ENCODE data around the gene HBQ1.
"Not testable (repeated sequence)": the region's sequence is repeated elsewhere in the genome, so short reads cannot be mapped to it uniquely, and the experiment has no call there.

Gene HBQ1

GRCh38 chr16:167122-167690, 13.1 kb upstream of the HBQ1 start:
- peaks cover 34 to 54% (median 48%) of the 10 kb centered on the region in 5 donors for H3K27me3 ChIP-seq (ENCODE audit: control insufficient read depth in 5 of 5, insufficient read depth in 4 of 5, low read length in 5 of 5)

GRCh38 chr16:168424-168823, 11.8 kb upstream of the HBQ1 start:
- Histone ChIP-seq H3K36me3 (ENCODE audit: control insufficient read depth in 5 of 5, insufficient read depth in 5 of 5, low read length in 5 of 5) (no peaks in the 10 kb centered on the region), H3K27ac (ENCODE audit: low read depth, low read length) (no peak overlapping the region), H3K27me3 (ENCODE audit: control insufficient read depth in 5 of 5, insufficient read depth in 4 of 5, low read length in 5 of 5) (peaks cover 34 to 51% (median 45%) of the 10 kb centered on the region in 5 donors), H3K9ac (ENCODE audit: low read length in 5 of 5) (no peak overlapping the region), H3K4me3 (ENCODE audit: low read depth in 1 of 5, low read length in 5 of 5) (no peak overlapping the region), H3K4me1 (ENCODE audit: control insufficient read depth in 5 of 5, insufficient read depth in 5 of 5, low read length in 5 of 5) (peaks cover 0 to 18% (median 16%) of the 10 kb centered on the region in 5 donors), H3K9me3 (ENCODE audit: control insufficient read depth in 5 of 5, low read length in 5 of 5) (no peaks in the 10 kb centered on the region)

More at GRCh38 chr16:167122-167690, 13.1 kb upstream of the HBQ1 start:
- Histone ChIP-seq H3K27ac (ENCODE audit: low read depth, low read length) (no peak overlapping the region), H3K36me3 (ENCODE audit: control insufficient read depth in 5 of 5, insufficient read depth in 5 of 5, low read length in 5 of 5) (no peaks in the 10 kb centered on the region), H3K9ac (ENCODE audit: low read length in 5 of 5) (no peak overlapping the region), H3K9me3 (ENCODE audit: control insufficient read depth in 5 of 5, low read length in 5 of 5) (no peaks in the 10 kb centered on the region), H3K4me3 (ENCODE audit: low read depth in 1 of 5, low read length in 5 of 5) (no peak overlapping the region), H3K4me1 (ENCODE audit: control insufficient read depth in 5 of 5, insufficient read depth in 5 of 5, low read length in 5 of 5) (peaks cover 0 to 18% (median 16%) of the 10 kb centered on the region in 5 donors)

GRCh38 chr16:169014-169413, 11.2 kb upstream of the HBQ1 start:
- Histone ChIP-seq H3K9ac (ENCODE audit: low read length in 5 of 5) (no peak overlapping the region), H3K4me1 (ENCODE audit: control insufficient read depth in 5 of 5, insufficient read depth in 5 of 5, low read length in 5 of 5) (peaks cover 0 to 18% (median 16%) of the 10 kb centered on the region in 5 donors), H3K27ac (ENCODE audit: low read depth, low read length) (no peak overlapping the region), H3K36me3 (ENCODE audit: control insufficient read depth in 5 of 5, insufficient read depth in 5 of 5, low read length in 5 of 5) (no peaks in the 10 kb centered on the region), H3K27me3 (ENCODE audit: control insufficient read depth in 5 of 5, insufficient read depth in 4 of 5, low read length in 5 of 5) (peaks cover 34 to 49% (median 45%) of the 10 kb centered on the region in 5 donors), H3K4me3 (ENCODE audit: low read depth in 1 of 5, low read length in 5 of 5) (no peak overlapping the region), H3K9me3 (ENCODE audit: control insufficient read depth in 5 of 5, low read length in 5 of 5) (no peaks in the 10 kb centered on the region)

GRCh38 chr16:170088-170507, 10.2 kb upstream of the HBQ1 start:
- H3K36me3 ChIP-seq (ENCODE audit: control insufficient read depth in 5 of 5, insufficient read depth in 5 of 5, low read length in 5 of 5): not testable (repeated sequence)
- H3K27me3 ChIP-seq (ENCODE audit: control insufficient read depth in 5 of 5, insufficient read depth in 4 of 5, low read length in 5 of 5): peaks cover 35 to 52% (median 47%) of the 10 kb centered on the region in 5 donors

GRCh38 chr16:170788-171187, 9.5 kb upstream of the HBQ1 start:
- no peaks in the 10 kb centered on the region for H3K36me3 ChIP-seq (ENCODE audit: control insufficient read depth in 5 of 5, insufficient read depth in 5 of 5, low read length in 5 of 5)
- peaks cover 33 to 50% (median 46%) of the 10 kb centered on the region in 5 donors for H3K27me3 ChIP-seq (ENCODE audit: control insufficient read depth in 5 of 5, insufficient read depth in 4 of 5, low read length in 5 of 5)
- peaks cover 0 to 9% (median 6%) of the 10 kb centered on the region in 5 donors for H3K4me1 ChIP-seq (ENCODE audit: control insufficient read depth in 5 of 5, insufficient read depth in 5 of 5, low read length in 5 of 5)
- no peak overlapping the region for H3K4me3 ChIP-seq (ENCODE audit: low read depth in 1 of 5, low read length in 5 of 5)
- H3K9me3 ChIP-seq (ENCODE audit: control insufficient read depth in 5 of 5, low read length in 5 of 5): no peaks in the 10 kb centered on the region
- no peak overlapping the region for H3K9ac ChIP-seq (ENCODE audit: low read length in 5 of 5)
- H3K27ac ChIP-seq (ENCODE audit: low read depth, low read length): no peak overlapping the region

More at GRCh38 chr16:170088-170507, 10.2 kb upstream of the HBQ1 start:
- H3K27ac ChIP-seq (ENCODE audit: low read depth, low read length); H3K9ac ChIP-seq (ENCODE audit: low read length in 5 of 5); H3K4me3 ChIP-seq (ENCODE audit: low read depth in 1 of 5, low read length in 5 of 5); H3K9me3 ChIP-seq (ENCODE audit: control insufficient read depth in 5 of 5, low read length in 5 of 5): not testable (repeated sequence)
- peaks cover 0 to 16% (median 13%) of the 10 kb centered on the region in 5 donors for H3K4me1 ChIP-seq (ENCODE audit: control insufficient read depth in 5 of 5, insufficient read depth in 5 of 5, low read length in 5 of 5)

GRCh38 chr16:172374-172941, 7.8 kb upstream of the HBQ1 start, which contains the start of gene HBA2:
Gene HBA2 (plus strand): TSS chr16:172876. CDS start chr16:172913, 37 bp downstream.
- H3K27ac ChIP-seq (ENCODE audit: low read depth, low read length); H3K9me3 ChIP-seq (ENCODE audit: control insufficient read depth in 5 of 5, low read length in 5 of 5); H3K36me3 ChIP-seq (ENCODE audit: control insufficient read depth in 5 of 5, insufficient read depth in 5 of 5, low read length in 5 of 5); H3K4me1 ChIP-seq (ENCODE audit: control insufficient read depth in 5 of 5, insufficient read depth in 5 of 5, low read length in 5 of 5); H3K9ac ChIP-seq (ENCODE audit: low read length in 5 of 5); H3K4me3 ChIP-seq (ENCODE audit: low read depth in 1 of 5, low read length in 5 of 5): not testable (repeated sequence)
- peaks cover 19 to 35% (median 33%) of the 10 kb centered on the region in 5 donors for H3K27me3 ChIP-seq (ENCODE audit: control insufficient read depth in 5 of 5, insufficient read depth in 4 of 5, low read length in 5 of 5)

GRCh38 chr16:173211-173854, 6.9 kb upstream of the HBQ1 start:
- not testable (repeated sequence) for H3K36me3 ChIP-seq (ENCODE audit: control insufficient read depth in 5 of 5, insufficient read depth in 5 of 5, low read length in 5 of 5); H3K9me3 ChIP-seq (ENCODE audit: control insufficient read depth in 5 of 5, low read length in 5 of 5); H3K27ac ChIP-seq (ENCODE audit: low read depth, low read length); H3K4me3 ChIP-seq (ENCODE audit: low read depth in 1 of 5, low read length in 5 of 5); H3K4me1 ChIP-seq (ENCODE audit: control insufficient read depth in 5 of 5, insufficient read depth in 5 of 5, low read length in 5 of 5); H3K9ac ChIP-seq (ENCODE audit: low read length in 5 of 5)
- H3K27me3 ChIP-seq (ENCODE audit: control insufficient read depth in 5 of 5, insufficient read depth in 4 of 5, low read length in 5 of 5): peaks cover 23 to 36% (median 33%) of the 10 kb centered on the region in 5 donors

DNA sequence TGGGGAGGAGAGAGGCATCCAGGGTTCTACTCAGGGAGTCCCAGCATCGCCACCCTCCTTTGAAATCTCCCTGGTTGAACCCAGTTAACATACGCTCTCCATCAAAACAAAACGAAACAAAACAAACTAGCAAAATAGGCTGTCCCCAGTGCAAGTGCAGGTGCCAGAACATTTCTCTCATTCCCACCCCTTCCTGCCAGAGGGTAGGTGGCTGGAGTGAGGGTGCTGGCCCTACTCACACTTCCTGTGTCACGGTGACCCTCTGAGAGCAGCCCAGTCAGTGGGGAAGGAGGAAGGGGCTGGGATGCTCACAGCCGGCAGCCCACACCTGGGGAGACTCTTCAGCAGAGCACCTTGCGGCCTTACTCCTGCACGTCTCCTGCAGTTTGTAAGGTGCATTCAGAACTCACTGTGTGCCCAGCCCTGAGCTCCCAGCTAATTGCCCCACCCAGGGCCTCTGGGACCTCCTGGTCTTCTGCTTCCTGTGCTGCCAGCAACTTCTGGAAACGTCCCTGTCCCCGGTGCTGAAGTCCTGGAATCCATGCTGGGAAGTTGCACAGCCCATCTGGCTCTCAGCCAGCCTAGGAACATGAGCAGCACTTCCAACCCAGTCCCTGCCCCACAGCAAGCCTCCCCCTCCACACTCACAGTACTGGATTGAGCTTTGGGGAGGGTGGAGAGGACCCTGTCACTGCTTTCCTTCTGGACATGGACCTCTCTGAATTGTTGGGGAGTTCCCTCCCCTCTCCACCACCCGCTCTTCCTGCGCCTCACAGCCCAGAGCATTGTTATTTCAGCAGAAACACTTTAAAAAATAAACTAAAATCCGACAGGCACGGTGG, 6.1 kb upstream of the HBQ1 start:
- not testable (repeated sequence) for H3K27ac ChIP-seq (ENCODE audit: low read depth, low read length); H3K9me3 ChIP-seq (ENCODE audit: control insufficient read depth in 5 of 5, low read length in 5 of 5); H3K9ac ChIP-seq (ENCODE audit: low read length in 5 of 5); H3K4me1 ChIP-seq (ENCODE audit: control insufficient read depth in 5 of 5, insufficient read depth in 5 of 5, low read length in 5 of 5); H3K4me3 ChIP-seq (ENCODE audit: low read depth in 1 of 5, low read length in 5 of 5); H3K36me3 ChIP-seq (ENCODE audit: control insufficient read depth in 5 of 5, insufficient read depth in 5 of 5, low read length in 5 of 5)
- peaks cover 22 to 31% (median 27%) of the 10 kb centered on the region in 5 donors for H3K27me3 ChIP-seq (ENCODE audit: control insufficient read depth in 5 of 5, insufficient read depth in 4 of 5, low read length in 5 of 5)

- Histone ChIP-seq H3K9ac (ENCODE audit: low read length in 5 of 5) (no peak overlapping the region), H3K27me3 (ENCODE audit: control insufficient read depth in 5 of 5, insufficient read depth in 4 of 5, low read length in 5 of 5) (peaks cover 31 to 43% (median 31%) of the 10 kb centered on the region in 5 donors), H3K4me1 (ENCODE audit: control insufficient read depth in 5 of 5, insufficient read depth in 5 of 5, low read length in 5 of 5) (peaks cover 0 to 5% (median 0%) of the 10 kb centered on the region in 5 donors)
Observed at GRCh38 chr16:175011-175949, 5.0 kb upstream of the HBQ1 start.

More at GRCh38 chr16:175011-175949, 5.0 kb upstream of the HBQ1 start:
- H3K36me3 ChIP-seq (ENCODE audit: control insufficient read depth in 5 of 5, insufficient read depth in 5 of 5, low read length in 5 of 5): no peaks in the 10 kb centered on the region
- no peak overlapping the region for H3K4me3 ChIP-seq (ENCODE audit: low read depth in 1 of 5, low read length in 5 of 5)
- H3K9me3 ChIP-seq (ENCODE audit: control insufficient read depth in 5 of 5, low read length in 5 of 5): no peaks in the 10 kb centered on the region
- no peak overlapping the region for H3K27ac ChIP-seq (ENCODE audit: low read depth, low read length)
